GM12875 (cell line): ENCODE data around the gene SMIM3.
"Not testable (repeated sequence)": the region's sequence is repeated elsewhere in the genome, so short reads cannot be mapped to it uniquely, and the experiment has no call there.

Source experiments
- H3K4me3 ChIP-seq: one replicate; pipeline ENCODE4 v1.5.1; 2011; ENCODE audit warnings: low read depth, low read length, control low read depth
- CTCF ChIP-seq: IDR thresholded peaks from 2 replicates; pipeline ENCODE4 v1.5.1; 2011; ENCODE audit warnings: low read depth, mild to moderate bottlenecking, control low read depth, inconsistent platforms, low read length, moderate library complexity, borderline replicate concordance; ENCODE audit not compliant: insufficient read depth

Gene SMIM3

GRCh38 chr5:150801117-150801927, 22.8 kb downstream of the SMIM3 start:
- peak; percentile 35; the same call in 1 of the 2 replicates for TF ChIP-seq CTCF
- H3K4me3 ChIP-seq, result no peak overlapping the region

- H3K4me3 ChIP-seq, result no peak overlapping the region
- no peak for TF ChIP-seq CTCF
These were observed 25.8 kb downstream of the SMIM3 start for GRCh38 chr5:150804388-150804787.

GRCh38 chr5:150809363-150809762, 30.8 kb downstream of the SMIM3 start:
- TF ChIP-seq CTCF, result no peak

DNA sequence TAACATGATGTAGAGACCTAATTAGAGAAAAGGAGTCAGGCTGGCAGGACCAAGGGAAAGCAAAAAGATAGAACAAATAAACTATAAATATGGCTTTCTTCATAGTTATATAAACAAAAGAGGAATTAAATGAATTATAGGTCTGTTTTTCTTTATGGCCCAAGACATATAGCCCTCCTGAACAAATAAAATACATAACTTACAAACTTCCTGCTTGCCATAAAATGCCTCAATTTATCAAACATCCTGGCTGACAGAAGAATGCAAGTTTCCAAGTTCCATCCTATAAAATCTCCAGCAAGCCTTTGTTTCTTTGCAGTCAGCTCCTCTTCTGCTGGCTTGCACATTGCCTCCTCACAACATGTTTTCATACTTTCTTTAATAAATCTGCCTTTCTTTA, 36.5 kb downstream of the SMIM3 start:
- no peak overlapping the region for H3K4me3 ChIP-seq
- no peak for TF ChIP-seq CTCF

More at GRCh38 chr5:150809363-150809762, 30.8 kb downstream of the SMIM3 start:
- H3K4me3 ChIP-seq, result no peak overlapping the region

DNA sequence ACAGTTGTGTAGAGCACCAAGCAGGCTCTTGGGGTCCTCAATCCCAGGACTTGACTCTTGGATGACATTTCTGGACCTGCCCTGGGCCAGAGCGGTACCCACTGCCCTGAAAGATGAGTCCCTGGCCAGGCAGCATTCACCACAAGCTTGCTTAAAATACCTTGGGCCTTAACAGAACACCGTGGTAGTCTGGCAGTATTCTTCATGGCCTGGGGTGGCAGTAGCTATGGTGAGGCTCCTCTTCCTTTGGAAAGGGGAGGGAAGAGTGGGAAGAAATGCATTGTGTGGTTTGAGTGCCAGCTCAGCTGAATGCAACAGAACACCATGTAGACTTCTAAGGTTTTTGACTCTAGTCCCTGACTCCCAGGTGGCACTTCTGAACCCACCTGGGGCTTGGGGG, 38.4 kb downstream of the SMIM3 start:
- H3K4me3 ChIP-seq, result no peak overlapping the region
- TF ChIP-seq CTCF, result no peak

DNA sequence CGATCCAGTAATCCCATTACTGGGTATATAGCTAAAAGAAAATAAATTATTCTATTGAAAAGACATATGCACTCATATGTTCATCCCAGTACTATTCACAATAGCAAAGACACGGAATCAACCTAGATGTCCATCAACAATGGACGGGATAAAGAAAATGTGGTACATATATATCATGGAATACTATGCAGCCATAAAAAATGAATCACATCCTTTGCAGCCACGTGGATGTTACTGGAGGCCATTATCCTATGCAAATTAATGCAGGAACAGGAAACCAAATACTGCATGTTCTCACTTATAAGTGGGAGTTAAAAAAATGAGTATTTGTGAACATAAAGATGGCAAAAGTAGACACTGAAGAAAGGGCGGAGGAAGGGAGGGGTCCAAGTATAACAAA, 51.2 kb downstream of the SMIM3 start:
- H3K4me3 ChIP-seq, result no peak overlapping the region
- TF ChIP-seq CTCF, result no peak

GRCh38 chr5:150831821-150832220, 53.3 kb downstream of the SMIM3 start:
- not testable (repeated sequence) for H3K4me3 ChIP-seq
